Muscle layer of duodenum (tissue), 2 donors: ENCODE measurements around the gene BCL3.

Experiments used
- H3K27ac ChIP-seq: one replicate; pipeline ENCODE4 v1.7.0; 2013; ENCODE audit warnings: mild to moderate bottlenecking, low read length
- H3K27me3 ChIP-seq: one replicate; pipeline ENCODE4 v1.7.0; 2013; ENCODE audit warnings: low read depth, mild to moderate bottlenecking, control low read depth, low read length
- H3K36me3 ChIP-seq, 2 donors: one replicate each; pipeline ENCODE4 v1.7.0; 2013; ENCODE audit warnings: low read length in 2 of 2, control low read depth in 1 of 2, mild to moderate bottlenecking in 1 of 2; ENCODE audit not compliant: insufficient read depth in 2 of 2, control insufficient read depth in 1 of 2
- H3K4me1 ChIP-seq, 2 donors: one replicate each; pipeline ENCODE4 v1.7.0; 2013; ENCODE audit warnings: low read length in 2 of 2, mild to moderate bottlenecking in 2 of 2, control low read depth in 1 of 2, moderate library complexity in 1 of 2; ENCODE audit not compliant: insufficient read depth in 2 of 2, control insufficient read depth in 1 of 2
- H3K4me3 ChIP-seq, 2 donors: one replicate each; pipeline ENCODE4 v1.7.0; 2013; ENCODE audit warnings: low read length in 2 of 2, low read depth in 1 of 2, mild to moderate bottlenecking in 1 of 2
- H3K9me3 ChIP-seq, 2 donors: one replicate each; pipeline ENCODE4 v1.7.0; 2013; ENCODE audit warnings: low read length in 2 of 2, control low read depth in 1 of 2, mild to moderate bottlenecking in 1 of 2; ENCODE audit not compliant: control insufficient read depth in 1 of 2
- donor health status: healthy.

The BCL3 gene

DNA sequence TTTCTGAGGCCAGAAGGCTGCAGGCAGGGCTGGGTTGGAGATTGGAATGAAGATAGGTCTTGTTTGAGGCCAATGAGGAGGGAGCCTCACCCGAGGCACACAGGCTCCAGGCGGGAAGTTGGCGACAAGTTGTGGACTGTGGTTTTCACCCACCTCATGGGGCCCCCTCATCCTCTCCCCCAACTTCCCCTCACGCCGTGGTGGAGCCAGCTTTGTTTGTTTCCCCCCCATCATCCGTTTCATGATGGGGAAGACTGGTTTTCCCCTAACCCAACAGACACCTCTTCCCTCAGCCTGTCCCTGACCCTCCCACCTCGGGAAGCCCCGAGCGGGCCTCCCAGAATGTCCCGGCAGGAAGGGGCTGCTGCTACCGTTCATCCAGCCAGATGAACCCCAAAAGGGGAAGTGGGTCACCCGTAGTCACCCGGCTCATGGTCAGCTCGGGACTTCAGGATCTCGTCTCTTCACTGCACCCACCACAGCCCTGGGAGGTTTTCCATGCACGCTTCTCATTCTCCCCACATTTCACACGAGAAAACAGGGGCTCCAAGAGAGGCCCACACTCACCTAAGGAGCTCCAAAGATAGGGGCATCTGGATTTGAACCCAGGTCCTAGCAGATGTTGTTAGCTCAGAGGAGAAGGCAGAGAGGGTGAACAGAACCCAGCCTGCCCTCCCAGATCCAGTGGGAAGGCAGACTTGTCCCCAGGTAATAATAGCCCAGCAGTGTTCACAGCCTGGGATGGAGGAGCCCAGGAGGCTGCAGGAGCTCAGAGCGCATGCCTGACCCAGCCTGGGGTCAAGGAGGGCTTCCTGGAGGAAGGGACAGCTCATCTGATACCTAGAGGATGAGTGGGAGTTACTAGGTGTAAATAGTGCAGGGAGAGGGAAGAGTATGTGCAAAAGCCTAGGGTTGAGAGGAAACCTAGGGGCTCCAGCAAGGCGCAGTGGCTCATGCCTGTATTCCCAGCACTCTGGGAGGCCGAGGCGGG is 26.1 kb upstream of the BCL3 start:
- Histone ChIP-seq H3K4me1 (peaks cover 21 to 26% of the 10 kb centered on the region in 2 donors), H3K27ac (no peak overlapping the region), H3K9me3 (no peaks in the 10 kb centered on the region), H3K27me3 (no peaks in the 10 kb centered on the region), H3K4me3 (no peak overlapping the region), H3K36me3 (no peaks in the 10 kb centered on the region)

DNA sequence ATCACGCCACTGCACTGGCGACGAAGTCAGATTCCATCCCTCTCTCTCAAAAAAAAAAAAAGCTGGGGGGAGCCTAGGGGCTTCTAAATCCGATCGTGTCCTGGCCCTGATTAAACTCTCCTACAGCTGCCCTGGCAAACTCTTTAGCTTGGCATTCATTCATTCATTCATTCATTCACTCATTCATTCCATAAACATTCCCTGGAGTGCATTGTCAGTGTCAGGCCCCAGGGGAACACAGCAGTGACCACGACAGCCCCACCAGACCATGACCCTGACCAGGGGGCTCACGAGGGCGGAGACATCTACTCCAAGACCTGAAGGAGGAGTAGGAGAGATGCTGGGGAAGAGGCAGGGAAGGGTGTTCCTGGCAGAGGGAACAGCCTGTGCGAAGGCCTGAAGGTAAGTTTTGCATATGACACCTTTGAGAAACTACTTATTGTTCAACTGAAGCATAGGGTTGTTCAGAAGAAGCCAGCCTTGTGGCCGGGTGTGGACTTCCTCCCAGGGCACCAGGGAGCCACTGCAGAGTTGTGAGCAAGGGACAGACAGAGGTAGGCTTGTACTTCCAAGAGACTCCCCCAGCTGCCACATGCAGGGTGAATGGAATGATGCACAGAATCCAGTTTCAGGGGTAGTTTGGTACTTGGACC is 25.1 kb upstream of the BCL3 start:
- no peaks in the 10 kb centered on the region for H3K27me3 ChIP-seq
- H3K36me3 ChIP-seq, result no peaks in the 10 kb centered on the region
- H3K4me3 ChIP-seq, result no peak overlapping the region
- H3K4me1 ChIP-seq, result peaks cover 18 to 25% of the 10 kb centered on the region in 2 donors
- no peaks in the 10 kb centered on the region for H3K9me3 ChIP-seq
- no peak overlapping the region for H3K27ac ChIP-seq

DNA sequence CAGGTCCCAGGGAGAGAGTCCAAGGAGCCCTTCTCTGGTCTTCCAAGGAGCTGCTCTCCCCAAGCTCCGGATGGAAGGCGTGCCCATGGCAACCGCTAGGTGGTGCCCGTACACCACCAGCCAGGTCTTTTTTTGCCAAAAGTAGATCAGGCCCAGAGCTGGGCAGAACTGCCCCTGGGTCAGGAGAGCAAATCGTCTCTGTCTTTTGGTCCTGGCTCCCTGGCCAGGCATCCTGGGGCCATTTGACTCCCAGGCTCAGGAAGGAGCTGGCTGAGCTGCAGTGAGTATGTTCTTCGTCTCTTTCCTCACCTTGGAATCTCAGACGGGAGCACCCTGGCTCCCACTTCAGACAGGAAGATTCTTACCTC is 24.6 kb upstream of the BCL3 start:
- Histone ChIP-seq H3K4me1 (peaks cover 13 to 20% of the 10 kb centered on the region in 2 donors), H3K36me3 (no peaks in the 10 kb centered on the region), H3K27me3 (no peaks in the 10 kb centered on the region), H3K4me3 (peak overlapping the region in 1 of 2 donors; percentile 8), H3K27ac (peak overlapping the region; percentile 64), H3K9me3 (no peaks in the 10 kb centered on the region)

DNA sequence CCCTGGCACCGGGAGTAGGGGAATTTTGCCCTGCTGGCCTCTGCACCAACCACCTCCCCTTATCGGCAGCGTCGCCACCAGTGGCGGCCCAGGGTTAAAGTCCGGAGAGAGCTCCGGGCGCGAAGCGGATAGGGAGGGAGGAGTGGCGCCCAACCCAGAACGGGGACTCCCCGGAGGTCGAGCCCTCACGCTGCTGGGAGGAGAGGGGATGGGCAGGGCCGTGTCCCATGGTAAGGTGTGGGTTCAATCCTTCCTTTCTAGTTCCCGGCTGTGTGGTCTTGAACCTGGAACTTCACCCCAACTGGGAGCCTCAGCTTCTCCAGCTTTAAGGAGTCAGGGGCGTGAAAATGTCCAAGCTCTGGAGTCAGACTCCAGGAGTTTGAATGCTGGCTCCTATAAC is 23.3 kb upstream of the BCL3 start:
- H3K27me3 ChIP-seq, result no peaks in the 10 kb centered on the region
- H3K4me1 ChIP-seq, result peaks cover 8 to 16% of the 10 kb centered on the region in 2 donors
- peak overlapping the region; percentile 72 for H3K27ac ChIP-seq
- no peaks in the 10 kb centered on the region for H3K9me3 ChIP-seq
- no peaks in the 10 kb centered on the region for H3K36me3 ChIP-seq
- H3K4me3 ChIP-seq, result no peak overlapping the region

DNA sequence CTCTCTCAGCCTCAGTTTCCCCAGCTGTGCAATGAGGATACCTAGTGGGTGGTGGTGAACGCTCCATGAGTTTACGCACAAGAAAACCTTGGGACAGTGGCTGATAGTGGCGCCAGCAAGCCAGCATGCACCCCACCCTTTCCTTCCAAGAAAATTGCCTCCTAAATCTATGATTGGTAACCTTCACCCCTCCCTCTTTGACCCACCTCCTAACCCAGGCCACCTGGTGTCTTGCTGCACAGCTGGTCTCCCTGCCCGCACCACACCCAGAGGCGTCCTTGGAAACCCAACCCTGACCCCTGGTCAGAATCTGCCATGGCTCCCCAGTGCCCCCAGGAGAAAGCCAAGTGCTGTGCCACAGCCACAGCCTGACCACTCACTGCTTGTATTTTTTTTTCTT is 22.8 kb upstream of the BCL3 start:
- Histone ChIP-seq H3K36me3 (no peaks in the 10 kb centered on the region), H3K27ac (peak overlapping the region; percentile 72), H3K9me3 (no peaks in the 10 kb centered on the region), H3K4me1 (peaks cover 8 to 16% of the 10 kb centered on the region in 2 donors), H3K4me3 (no peak overlapping the region), H3K27me3 (no peaks in the 10 kb centered on the region)

DNA sequence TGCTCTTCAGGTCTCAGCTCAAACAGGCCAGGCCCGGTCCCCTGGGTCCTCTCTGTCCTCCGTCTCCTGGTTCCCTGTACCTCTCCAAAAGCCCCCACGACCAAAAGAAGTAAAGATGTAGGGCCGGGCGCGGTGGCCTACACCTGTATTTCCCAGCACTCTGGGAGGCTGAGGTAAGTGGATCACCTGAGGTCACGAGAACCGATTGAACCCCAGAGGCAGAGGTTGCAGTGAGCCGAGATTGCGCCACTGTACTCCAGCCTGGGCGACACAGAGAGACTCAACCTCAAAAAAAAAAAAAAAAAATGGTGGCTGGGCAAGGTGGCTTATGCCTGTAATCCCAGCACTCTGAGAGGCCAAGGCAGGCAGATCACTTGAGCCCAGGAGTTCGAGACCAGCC is 22.0 kb upstream of the BCL3 start:
- Histone ChIP-seq H3K36me3 (no peaks in the 10 kb centered on the region), H3K27ac (no peak overlapping the region), H3K27me3 (no peaks in the 10 kb centered on the region), H3K4me1 (peaks cover 8 to 16% of the 10 kb centered on the region in 2 donors), H3K9me3 (no peaks in the 10 kb centered on the region), H3K4me3 (no peak overlapping the region)

DNA sequence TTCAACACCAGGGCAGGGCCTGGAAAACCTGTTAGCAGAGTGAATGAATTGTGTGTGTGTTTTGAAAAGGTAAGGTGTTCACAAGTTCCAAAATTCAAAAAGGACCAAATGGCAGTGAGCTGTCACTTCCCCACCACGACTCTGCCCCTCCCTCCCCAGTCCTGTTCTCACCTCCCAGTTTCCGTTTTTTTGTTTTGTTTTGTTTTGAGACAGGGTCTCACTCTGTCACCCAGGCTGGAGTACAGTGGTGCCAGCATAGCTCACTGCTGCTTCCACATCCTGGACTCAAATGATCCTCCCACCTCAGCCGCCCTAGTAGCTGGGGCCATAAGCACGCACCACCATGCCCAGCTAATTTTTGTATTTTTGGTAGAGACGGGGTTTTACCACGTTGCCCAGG is 20.3 kb upstream of the BCL3 start:
- H3K27ac ChIP-seq, result no peak overlapping the region
- no peaks in the 10 kb centered on the region for H3K9me3 ChIP-seq
- H3K36me3 ChIP-seq, result no peaks in the 10 kb centered on the region
- H3K27me3 ChIP-seq, result no peaks in the 10 kb centered on the region
- H3K4me3 ChIP-seq, result no peak overlapping the region
- peaks cover 4 to 12% of the 10 kb centered on the region in 2 donors for H3K4me1 ChIP-seq

DNA sequence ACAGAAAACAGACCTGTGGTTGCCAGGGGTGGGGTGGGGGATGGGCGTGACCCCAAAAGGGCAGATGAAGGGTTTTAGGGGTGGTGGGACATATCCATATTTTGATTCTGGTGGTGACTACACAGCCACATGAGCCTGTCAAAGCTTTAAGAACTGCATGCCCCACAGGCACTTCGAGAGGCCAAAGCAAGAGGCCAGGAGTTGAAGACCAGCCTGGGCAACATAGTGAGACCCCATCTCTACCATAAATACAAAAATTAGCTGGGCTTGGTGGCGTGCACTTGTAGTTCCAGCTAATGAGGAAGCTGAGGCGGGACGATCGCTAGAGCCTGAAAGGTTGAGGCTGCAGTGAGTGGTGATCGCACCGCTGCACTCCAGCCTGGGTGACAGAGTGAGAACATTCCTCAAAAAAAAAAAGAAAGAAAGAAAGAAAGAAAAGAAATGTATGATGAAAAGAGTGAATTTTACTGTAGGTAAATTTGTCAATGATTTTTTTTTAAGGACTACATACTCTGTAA is 18.9 kb upstream of the BCL3 start:
- H3K36me3 ChIP-seq, result no peaks in the 10 kb centered on the region
- H3K9me3 ChIP-seq, result no peaks in the 10 kb centered on the region
- no peaks in the 10 kb centered on the region for H3K27me3 ChIP-seq
- H3K4me3 ChIP-seq, result no peak overlapping the region
- no peak overlapping the region for H3K27ac ChIP-seq
- peaks cover 4% of the 10 kb centered on the region in 2 donors for H3K4me1 ChIP-seq

DNA sequence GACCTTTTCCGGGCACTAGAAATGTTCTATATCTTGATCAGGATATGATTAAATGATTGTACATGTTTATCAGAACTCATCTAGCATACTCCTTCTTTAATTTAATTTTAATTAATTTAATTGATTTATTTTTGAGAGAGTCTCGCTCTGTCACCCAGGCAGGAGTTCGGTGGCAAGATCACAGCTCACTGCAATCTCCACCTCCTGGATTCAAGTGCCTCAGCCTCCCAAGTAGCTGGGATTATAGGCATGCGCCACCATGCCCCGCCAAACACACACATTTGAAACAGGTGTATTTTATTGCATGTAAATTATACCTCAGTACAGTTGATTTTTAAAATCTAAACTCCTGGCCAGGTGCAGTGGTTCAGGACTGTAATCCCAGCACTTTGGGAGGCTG is 17.4 kb upstream of the BCL3 start:
- H3K4me1 ChIP-seq, result no peaks in the 10 kb centered on the region
- H3K36me3 ChIP-seq, result no peaks in the 10 kb centered on the region
- H3K9me3 ChIP-seq, result no peaks in the 10 kb centered on the region
- no peak overlapping the region for H3K4me3 ChIP-seq
- no peaks in the 10 kb centered on the region for H3K27me3 ChIP-seq
- H3K27ac ChIP-seq, result no peak overlapping the region

DNA sequence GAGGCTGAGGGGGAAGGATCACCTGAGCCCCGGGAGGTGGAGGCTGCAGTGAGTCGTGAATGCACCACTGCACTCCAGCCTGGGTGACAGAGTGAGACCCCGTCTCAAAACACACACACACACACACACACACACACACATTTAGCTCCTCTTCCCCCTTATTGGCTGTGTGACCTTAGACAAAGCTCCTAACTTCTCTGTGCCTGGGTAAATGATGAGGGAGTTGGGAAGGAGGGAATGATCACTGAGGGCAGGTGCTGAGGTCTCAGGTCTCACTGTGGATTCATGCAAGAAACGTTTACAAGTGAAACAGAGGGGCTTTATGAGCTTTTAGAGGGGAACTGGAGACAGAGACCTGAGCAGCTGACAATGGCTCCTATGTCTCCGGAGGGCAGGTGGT is 16.9 kb upstream of the BCL3 start:
- Histone ChIP-seq H3K9me3 (no peaks in the 10 kb centered on the region), H3K27ac (no peak overlapping the region), H3K4me1 (no peaks in the 10 kb centered on the region), H3K4me3 (no peak overlapping the region), H3K36me3 (no peaks in the 10 kb centered on the region), H3K27me3 (no peaks in the 10 kb centered on the region)

DNA sequence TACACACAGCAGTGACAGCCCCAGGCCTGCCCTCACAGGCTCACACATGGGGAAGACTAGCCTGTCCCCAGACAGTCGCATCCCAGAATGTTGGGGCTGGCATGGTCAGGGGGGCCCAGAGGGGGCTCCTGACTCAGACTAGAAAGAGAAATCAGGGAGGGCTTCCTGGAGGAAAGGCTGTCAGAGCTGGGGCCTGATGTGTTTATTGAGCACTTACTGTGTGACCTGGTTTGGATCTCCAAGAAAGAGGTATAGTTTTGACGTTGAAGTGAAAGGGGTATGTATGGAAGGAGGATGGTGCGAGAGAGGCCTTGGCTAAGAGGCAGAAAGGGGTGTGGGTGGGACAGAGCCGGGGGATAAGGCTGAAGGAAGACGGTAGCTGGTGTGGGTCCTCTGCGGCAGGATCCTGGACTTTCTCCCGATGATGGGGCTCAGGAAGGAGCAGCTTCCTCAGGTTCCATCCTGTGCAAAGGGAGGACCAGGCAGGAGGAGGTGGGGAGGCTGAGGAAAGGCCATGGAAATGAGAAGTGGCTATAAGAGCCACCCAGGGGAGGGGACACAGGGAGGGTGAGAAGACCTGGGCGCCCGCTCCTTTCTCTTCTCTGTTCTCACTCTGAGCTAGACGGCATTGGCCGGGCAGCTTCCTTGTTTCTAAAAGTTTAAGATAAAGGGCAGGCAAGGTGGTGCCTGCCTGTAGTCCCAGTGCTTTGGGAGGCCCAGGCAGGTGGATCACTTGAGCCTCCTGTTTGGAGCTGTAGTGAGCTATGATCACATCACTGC is 16.1 kb upstream of the BCL3 start:
- H3K27ac ChIP-seq, result no peak overlapping the region
- no peaks in the 10 kb centered on the region for H3K36me3 ChIP-seq
- H3K4me1 ChIP-seq, result no peaks in the 10 kb centered on the region
- no peaks in the 10 kb centered on the region for H3K9me3 ChIP-seq
- H3K4me3 ChIP-seq, result no peak overlapping the region
- no peaks in the 10 kb centered on the region for H3K27me3 ChIP-seq
